ENCODE measurements around the gene GALNT15.

The GALNT15 gene

DNA sequence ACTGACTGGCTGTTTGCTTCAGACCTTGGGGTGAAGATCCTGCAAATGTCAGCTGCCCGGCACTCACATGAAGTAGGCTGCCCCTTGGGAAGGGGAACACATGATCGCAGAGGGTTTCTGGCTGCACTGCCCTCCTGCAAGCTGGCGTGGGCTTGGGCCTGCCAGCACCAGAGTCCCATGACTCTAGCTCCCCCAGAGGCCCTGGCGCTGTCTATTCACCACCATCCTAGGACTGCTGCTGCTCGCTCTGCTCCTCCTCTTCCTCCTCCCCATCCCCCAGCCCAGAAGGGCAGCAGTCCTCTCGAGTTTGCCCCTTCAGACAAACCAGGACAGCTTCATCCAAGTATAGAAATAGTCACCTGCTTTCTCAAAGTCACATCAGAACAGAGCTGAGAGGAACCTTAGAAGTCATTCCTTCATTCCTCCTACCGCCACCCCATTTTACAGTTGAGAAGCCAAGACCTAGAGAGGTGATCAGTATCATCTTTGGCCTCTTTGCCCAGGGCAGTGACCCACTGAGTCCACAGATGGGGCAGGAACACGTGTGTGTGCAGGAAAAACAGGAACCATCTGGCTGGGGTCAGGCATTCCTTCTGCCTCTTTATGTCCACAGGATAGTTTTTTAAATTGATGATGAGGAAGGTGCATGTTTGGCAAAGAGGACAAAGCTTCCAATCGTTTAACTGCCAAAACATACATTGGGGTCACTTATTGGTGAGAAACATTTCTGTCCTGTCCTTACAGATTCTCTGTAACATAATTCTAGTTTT, 77.0 kb downstream of the GALNT15 start:
- DNase-seq = no peak

DNA sequence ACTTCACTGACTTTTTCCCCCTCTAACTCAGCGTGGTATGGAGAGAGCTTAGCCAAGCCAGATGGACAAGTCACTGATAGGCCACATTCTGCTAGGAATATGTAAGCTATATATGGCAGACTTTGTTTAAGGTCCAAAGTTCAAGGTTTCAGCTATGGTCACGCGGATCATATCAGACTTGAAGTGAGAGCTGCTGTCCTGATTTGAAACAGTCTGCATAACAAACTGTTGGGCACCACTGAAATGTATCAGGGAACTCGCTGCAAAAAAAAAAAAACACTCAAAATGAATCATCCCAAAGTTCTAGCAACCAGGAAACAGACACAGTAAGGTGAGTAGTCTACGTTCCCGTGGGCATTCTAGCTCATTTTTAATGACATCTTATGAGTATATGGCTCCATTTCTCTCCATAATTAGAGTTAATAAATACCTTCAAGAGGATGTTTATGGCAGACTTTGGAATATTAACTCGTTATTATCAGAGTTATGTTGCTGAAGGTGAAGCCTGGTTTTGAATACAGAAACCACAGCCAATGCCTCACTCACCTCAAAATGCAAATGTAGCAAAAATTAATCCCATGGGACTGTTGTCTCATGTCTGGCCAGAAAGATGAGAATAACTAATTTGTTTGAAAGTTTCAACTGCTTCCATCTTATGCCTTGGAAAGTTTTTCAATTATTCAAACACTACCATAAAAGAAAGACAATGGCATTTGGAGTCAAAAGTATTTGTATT, 77.9 kb downstream of the GALNT15 start:
- DNase-seq = no peak

DNA sequence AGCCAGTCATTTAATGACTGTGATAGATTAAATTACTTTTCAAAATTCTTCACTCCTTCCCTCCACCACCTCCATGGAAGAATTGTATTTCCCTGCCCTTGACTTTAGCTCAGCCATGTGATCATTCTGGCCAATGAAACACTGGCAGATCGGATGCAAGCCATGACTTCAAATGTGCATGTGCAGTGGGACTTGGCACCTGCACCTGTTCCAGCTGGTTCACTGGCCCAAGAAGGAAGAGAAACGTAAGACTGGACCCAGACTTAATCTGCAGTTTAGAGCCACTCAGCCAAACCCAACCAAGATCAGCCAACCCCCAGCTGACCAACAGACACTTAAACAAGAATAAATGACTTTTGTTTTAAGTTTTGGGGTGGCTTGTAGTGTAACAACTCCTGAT, 78.5 kb downstream of the GALNT15 start:
- DNase-seq = no peak

DNA sequence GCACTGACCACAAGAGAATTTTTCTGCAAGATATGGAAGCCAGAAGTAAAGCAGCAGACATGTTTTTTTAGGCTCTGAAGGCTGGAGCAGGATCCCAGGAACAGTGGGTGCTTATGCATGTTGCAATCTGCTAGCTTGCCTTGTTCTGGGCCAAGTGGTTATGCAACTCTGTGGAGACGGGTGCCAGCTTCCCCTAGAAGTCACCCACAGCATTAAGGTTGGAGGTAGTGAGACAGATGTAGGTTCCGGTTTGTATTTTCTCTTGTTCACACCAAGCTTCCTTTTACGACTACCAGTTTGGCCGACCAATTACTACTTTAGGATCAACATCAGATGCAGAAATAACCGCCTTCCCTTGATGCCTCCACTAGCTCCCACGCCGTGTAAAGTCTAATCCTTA, 79.1 kb downstream of the GALNT15 start:
- peak in 9 of 56 donors; percentile 2 to 28 (median 10) for DNase-seq

DNA sequence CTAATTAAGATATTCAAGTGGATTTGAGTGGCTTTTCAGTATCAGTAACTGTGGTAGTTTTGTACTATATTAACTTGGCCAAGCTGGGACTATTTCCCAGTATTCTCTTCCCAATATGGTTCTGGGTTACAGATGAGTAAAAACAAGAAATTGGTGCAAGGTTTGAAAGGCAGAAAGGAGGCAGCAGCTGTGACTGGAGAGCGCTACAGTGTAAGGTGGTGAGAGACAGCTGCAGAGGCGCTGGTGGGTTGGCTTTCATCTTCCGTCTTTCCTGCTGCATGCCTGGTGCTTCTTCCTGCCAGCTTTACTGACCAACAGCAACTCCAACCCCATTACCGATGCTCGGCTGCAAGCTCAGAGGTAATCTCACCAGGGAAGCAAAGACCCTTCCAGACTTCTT, 80.4 kb downstream of the GALNT15 start:
- no peak for DNase-seq

DNA sequence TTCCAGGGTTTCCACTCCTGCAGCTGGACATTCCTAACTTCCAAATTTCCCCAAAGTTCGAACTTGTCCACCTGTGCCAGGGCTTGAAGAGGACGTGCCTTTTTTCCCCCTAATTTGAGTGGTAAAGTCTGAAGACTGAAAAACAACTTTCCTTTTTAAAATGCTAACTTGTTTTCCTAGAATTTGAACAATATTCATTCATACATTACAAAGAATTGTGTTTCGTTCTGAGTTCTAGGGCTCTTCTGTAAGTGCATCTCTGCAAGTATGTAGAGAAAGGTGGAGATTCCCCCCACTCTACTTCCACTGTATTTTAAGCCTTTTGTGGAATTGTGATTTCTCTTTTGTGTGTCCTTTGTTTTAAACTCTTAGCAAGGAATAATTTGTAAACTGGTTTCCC, 80.8 kb downstream of the GALNT15 start:
- no peak for DNase-seq

DNA sequence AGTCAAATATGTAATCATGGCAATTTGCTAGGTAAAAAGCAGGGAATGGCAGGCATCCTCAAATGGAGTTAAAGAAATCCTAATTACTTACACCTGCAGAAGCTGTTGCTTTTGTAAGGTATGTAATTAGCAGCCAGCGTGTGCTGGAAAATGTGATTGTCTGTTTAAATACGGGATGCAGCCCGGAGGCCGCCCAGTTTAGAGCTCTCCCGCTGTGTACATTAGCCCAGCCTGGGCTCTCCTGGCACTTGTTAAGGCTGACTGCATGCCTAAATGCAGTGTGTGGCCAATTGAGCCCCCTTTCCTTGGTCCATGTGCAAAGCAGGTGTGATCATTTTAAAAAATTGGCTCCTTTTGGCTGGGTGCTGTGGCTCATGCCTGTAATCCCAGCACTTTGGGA, 81.2 kb downstream of the GALNT15 start:
- DNase-seq = no peak

DNA sequence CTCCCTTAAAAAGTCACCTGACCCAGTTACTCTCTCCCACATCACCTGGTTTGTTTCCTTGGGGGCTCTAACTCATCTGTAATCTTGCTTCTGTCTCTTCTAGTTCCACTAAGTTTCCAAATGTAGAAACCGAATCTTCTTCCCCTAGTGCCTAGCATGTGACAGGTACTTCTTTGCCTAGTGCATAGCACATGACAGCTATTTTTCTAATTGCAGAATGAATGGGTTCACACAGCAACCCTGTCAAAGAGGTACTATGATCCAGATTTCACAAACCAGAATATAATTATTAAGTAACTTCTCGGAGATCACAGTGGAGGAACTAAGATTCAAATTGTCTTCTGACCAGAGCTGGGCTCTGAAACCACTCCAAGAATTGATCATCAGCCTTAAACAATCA, 82.8 kb downstream of the GALNT15 start:
- no peak for DNase-seq

DNA sequence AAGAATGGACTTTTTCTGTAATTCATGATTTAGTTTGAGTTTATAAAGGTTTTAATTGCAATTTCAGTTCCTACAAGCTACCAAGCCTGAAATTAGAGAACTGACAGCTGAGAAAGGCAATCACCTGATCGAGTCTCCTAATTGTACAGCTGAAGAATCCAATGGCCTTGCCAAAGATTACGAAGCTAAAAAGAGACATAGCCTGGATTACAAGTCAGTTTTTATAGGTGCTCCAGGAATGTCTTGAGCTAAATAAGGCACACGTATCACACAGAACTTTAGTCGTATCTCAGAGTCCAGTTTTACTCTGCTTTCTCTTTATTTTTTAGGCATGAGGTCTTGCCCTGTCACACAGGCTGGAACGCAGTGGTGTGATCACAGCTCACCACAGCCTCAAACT, 83.7 kb downstream of the GALNT15 start:
- no peak for DNase-seq

DNA sequence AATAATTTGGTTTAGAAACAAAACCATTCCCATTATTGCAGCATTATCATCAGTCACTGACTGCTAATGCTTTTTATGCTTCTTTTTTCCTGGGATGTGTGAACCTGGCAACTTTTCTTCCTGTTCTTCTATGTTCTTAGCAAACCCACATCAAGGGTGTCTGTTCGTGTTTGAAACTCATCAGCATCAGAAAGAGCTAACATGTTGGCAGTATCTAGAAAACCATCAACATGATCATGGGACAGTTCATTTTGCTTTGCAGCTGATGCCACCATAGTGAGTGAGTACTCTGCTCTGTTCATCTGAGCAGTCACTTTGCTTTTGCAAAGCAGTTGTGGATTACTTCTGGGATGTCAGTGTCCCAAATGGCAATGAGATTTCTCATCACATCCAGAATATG, 84.4 kb downstream of the GALNT15 start:
- no peak for DNase-seq

DNA sequence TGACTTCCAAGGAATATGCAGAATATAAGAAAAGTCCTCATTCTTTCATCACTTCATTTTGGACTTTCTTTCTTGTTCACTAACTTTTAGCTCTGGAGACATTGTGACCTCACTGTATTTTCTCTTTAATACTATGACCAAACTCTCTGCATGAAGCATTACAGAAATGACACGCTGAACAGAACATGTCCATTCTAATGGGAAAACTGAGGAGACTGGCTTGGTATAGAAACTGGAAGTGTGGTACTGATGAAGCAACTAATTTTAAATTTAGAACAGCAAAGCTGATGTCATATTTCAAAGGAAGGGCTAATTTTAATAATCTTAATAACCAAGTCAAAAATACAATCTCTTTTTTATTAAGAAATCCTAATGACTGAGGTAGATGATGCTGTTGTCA, 85.6 kb downstream of the GALNT15 start:
- DNase-seq = no peak

DNA sequence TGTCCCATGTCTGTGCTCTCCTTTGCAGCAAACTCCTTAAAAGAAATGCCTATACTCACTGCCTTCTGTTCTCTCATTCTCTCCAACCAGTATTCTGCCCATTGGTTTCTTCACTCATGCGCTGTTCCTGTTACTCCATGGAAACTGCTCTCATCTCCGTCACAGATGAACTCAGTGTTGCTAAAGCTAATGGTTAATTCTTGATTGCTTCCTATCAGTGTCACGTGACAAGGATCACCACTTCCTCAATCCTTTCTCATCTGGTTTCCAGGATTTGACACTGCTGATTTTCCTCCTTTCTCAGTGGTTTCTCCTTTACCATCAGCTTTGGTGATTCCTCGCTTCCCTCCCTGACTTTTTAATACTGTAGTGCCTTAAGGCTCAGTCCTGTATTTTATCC, 87.7 kb downstream of the GALNT15 start:
- no peak for DNase-seq

DNA sequence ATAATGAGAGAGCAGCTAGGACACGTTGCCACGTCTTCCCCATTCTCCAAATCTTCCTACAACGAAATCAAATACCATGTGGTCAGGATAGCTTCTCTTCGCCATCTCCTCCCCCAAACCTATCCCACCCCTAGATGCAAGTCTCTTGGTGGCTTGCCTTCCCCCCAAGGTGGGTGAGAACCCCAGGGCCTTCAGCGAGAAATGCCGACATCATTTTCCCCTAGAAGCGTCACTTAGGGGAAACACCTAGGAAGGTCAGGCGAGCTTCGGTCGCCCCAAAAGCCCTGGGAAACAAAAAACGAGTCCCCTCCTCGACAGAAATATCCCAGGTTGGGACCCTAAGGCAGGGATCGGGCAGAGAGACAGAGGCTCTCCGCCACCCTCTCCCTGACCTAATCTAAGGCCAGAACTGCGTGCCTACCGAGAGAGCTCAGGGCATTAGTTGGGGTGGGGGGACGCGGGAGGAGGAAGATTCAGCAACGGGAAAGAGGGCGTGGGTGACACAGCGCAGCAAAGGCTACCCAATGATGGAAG, 89.8 kb downstream of the GALNT15 start:
- peak in 1 of 56 donors; percentile 69 for DNase-seq

DNA sequence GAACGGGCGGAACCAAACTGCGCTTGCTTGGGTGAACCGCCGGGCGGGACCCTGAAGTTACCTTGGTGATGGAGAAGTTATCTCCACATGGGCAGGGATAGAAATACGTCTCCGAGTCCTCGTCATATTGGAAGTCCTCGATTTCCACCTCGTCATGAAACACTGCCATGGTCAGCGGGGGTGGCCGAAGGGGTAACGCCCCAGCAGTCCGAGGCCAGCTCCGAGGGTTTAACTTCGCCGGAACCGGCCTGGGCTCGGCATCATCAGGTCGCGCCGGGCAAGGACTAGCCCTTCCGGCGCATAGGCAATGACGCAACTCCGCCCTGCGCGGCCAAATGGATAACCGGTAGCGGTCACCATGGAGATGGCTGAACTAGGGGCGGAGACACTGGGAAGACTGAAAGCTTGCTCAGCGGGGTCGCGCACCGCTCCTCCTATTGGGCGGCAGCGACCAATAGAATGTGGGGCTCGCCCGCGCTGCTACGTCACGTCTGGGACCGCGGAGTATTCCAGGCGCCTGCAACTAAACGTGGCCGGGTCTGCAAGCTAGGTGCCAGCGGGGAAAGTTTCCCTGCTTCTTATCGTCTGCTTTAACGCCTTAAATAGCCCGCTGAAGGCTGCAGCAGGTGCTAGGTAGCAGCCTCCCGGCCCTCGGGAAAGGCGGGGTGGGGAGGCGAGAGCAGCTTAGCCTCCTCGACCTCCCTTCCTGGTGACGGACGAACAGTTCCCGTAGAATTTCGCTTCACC, 90.4 kb downstream of the GALNT15 start, which contains the start of the genes DPH3 and OXNAD1:
Gene DPH3 (minus strand): TSS at position 236 of the 747 bp plus-strand sequence. CDS start 67 bp downstream, at position 169.
Gene OXNAD1 (plus strand): TSS at position 505 of the 747 bp plus-strand sequence. CDS start 5,741 bp downstream, outside the sequence.
- DNase-seq = peak; percentile 90 to 100 (median 98)

DNA sequence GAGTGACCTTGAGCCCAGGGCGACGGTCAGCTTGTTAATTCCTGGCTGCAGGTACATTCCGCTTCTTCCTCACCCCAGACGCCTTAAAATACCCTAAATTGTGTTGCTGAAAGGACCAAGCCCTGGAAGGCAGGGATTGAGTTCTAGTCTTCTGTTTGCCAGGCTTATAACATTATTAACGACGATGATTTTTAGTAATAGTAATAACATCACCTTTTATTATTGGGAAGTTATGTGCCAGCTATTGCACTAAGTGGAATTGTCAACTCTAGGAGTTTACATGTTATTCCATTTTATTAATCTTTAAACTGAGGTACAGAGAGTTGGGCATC, 90.9 kb downstream of the GALNT15 start:
- no peak for DNase-seq

DNA sequence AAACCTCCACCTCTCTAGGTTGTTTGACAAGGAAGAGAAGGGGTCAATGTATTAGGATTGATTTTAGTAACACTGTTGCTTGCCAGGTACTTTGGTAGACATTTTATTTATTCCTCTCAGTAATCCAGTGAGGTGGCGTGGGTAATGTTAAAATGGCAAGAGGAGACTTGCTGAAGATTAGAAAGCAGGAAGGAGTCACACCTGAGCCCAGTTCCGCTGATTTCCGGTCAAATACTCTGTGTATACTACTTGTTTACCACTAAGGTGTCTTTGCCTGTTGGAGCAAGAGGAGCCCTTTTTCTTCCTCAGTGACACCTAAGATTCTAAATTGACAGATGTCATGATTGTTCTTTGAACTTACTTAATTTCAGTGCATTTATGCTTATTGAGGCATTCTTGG, 92.2 kb downstream of the GALNT15 start:
- DNase-seq = no peak

DNA sequence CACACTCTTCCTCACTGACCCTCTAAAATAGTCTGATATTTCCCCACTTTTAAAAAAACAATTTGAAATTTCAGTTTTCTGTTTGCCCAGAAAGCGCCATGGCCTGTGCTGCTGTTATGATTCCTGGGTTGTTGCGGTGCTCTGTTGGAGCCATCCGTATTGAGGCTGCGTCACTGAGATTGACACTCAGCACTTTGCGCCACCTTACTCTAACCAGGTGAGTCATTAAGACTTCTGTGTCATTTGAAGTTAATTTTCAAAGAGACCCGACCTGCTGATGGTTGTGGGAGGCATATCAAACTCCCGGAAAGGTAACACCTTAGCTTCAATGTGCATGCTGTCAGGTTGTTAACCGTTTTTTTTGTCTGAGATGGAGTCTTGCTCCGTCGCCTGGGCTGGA, 96.4 kb downstream of the GALNT15 start:
- no peak for DNase-seq

DNA sequence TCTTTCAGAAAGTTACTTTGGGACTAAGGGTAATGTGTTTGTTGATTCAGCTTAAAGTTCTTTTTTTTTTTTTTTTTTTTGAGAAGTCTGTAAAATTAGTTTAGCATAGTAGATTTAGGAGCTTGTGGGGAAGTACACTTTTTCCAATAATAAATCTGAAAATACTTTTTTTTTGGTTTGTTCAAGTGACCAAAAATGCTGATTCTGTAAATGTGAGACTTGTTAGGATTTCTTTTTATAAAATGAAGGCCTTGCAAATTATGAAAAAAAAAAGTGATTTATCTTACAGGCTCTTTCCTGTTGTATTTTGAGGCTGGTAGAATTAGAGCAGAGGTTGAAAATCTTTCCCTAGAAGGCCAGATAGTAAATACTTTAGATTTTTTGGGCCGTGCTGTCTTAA, 98.1 kb downstream of the GALNT15 start:
- no peak for DNase-seq

DNA sequence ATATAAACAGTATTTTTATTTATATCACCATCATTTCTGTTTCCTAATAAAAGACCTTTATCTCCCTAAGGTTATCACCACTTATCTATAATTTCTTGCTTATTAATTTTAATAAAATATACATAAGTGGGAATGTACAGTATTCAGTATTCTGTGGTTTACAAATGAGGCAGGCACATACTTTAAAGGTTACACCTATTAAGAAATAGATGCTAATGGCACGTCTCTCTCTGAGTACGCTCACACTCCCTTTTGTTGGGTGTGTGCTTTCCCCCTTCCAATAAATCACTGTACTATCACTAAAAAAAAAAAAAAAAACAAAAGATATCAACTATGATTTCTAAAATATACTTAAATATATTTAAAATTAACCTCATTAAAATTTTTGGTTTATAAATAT, 99.4 kb downstream of the GALNT15 start:
- no peak for DNase-seq

DNA sequence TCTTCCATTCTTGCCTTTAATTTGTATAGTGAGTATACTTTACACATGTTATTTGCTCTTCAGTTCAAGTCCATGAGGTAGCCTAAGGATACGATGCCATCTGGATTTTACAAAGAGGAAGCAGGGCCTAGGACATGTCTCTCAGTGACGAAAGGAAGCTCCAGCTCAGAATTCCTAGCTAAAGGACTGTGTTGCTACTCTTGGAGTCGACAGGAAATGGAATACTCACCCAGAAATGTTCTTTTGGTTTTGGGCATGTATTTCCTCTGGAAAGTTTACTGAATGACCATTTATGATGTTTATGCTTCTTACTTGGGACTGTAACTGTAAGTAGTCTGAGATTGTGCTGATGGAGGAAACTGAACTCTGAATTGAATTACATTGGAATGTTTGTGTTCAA, 103.0 kb downstream of the GALNT15 start:
- DNase-seq = no peak

DNA sequence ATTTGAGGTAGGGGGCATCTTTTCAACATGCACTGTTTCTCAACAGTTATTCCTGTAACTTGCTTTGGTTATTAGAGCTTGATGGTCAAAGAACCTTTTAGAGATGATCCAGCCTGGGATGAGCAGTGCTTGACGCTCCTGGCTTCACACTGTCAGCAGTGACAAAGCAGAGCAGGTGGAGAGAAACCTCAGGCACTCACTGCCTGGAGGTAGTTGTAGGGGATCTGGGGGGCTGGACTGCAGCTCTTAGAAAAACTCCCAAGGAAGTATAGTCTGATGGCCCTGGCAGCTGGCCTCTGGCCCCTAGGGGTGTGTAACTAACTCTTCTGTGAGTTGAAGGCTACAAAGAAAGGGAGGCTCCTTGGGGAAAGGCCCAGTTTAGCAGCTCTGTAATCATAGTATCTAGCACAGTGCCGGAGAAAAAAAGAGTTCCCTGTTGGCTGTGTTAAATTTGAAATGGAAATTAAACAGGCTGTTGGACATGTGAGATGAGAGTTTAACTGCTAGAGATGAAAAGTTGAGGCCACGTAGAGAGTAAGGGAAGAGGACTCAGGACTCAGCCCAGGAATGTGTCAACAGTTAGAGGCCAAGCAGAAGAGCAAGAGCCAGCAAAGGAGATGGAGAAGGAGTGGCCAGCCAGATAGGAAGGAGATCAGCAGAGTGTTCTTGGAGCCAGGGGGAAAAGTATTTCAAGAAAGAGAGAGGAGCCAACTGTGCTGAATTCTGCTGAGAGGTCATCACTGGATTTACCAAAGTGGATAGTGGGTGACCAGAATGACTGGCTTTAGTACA, 104.7 kb downstream of the GALNT15 start:
- no peak for DNase-seq

All from amygdala (tissue), 56 donors.